ENCODE measurements around the gene HNRNPK.

Gene HNRNPK

DNA sequence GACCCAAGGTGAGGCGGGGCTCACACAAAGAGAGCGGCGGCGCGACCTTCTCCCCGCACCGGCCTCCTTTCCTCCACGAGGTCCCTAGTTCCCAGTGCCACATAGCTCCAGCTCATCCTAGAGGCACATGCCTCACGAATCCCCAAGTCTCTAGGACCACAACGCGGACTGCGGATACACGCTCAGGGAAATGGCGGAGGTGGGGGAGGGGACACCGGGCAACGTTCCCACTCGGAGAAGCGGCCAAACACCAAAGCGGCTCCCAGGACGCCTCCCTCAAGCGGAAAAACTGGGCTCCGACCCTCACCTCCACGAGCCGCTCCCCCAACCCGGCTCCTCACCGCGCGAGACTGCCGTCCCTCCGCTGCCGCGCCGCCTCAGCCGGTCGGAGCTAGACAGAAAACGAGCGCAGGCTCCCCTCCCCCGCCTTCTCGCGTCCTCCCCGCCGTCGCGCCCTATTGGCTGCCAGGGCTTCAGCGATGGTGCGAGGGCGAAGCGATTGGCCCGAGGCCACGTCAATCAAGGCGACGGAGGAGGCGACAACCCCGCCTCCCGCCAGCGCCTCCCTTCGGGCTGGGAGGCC, at the start of gene HNRNPK:
Gene HNRNPK (minus strand): TSS at position 404 of the 583 bp plus-strand sequence. CDS start 1,963 bp downstream, outside the sequence.
- DNase-seq, result peak; percentile 82

DNA sequence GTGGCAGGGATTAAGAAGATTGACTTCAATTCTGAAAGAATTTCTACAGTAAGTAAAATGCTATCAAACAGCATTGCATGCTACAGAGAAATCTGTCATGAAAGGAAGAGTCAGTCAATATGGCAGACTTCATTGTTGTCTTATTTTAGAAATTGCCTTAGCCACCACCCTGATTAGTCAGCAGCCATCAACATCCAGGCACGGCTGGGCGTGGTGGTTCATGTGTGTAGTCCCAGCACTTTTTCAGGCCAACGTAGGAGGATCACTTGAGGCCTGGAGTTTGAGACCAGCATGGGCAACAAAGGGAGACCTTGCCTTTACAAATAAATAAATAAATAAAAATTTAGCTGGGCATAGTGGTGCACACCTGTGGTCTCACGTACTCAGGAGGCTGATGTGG, 47.2 kb upstream of the HNRNPK start:
- DNase-seq, result no peak

DNA sequence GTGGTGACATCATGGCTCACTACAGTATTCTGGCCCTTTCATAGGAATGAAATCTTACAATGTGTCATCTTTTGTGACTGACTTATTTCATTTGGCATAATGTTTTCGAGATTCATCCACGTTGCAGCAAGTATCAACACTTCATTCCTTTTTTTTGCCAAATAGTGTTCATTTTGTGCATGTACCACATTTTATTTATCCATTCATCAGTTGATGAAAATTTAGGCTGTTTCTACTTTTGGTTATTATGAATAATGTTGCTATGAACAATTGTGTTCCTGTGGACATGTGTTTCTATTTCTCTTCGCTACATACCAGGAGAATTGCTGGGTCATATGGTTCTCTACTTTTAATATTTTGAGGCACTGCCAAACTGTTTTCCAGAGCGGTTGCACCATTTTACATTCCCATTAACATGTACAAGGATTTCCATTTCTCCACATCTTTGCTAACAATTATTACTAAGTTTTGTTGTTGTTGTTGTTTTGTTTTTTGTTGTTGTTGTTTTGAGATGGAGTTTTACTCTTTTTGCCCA, 44.1 kb upstream of the HNRNPK start:
- DNase-seq, result no peak

DNA sequence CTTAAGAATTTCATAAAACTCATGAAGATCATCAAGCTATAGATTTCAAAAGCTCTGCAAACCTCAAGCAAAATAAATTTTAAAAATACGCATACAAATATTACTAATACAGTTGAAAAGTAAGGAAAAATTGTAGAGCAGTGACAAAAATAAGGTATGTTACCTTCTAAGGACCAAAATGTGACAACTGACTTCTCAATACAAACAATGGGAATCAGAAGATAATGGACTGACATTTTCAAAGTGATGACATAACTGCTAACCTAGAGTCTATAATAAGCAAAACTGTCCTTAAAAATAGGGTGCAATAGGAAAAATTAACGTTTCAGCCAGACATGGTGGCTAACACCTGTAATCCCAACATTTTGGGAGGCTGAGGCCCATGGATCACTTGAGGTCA, 27.6 kb upstream of the HNRNPK start:
- no peak for DNase-seq

DNA sequence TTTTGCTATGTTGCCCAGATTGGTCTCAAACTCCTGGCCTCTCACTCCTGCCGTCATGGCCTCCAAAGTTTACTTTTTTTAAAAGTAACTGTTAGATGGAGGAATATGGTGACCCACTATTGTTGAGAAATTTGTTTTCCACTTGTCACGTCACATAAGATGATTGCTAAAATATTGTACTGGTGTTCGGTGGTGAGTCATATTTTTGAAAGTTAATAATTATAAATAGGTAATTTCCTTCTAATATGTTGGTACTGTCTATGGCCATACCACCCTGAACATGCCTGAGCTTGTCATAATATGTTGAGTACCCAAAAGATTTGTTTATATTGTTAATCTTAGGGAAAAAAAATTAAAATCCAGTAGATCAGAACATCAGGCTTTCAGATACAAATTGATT, 23.2 kb upstream of the HNRNPK start:
- no peak for DNase-seq

DNA sequence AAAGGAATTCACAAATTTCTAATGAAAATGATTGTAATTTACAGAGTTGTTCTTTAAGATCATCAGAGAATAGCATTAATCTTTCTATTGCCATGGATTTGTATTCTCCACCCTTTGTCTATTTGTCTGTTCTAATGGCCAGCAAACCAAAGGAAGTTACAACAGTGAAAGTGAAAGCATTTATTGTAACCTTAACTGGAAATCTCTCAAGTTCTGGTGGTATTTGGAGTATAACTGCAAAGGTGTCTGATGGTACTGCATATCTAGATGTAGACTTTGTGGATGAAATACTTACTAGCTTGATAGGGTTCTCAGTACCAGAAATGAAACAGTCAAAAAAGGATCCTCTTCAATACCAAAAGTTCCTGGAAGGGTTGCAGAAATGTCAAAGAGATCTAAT, 22.3 kb upstream of the HNRNPK start:
- DNase-seq, result no peak

DNA sequence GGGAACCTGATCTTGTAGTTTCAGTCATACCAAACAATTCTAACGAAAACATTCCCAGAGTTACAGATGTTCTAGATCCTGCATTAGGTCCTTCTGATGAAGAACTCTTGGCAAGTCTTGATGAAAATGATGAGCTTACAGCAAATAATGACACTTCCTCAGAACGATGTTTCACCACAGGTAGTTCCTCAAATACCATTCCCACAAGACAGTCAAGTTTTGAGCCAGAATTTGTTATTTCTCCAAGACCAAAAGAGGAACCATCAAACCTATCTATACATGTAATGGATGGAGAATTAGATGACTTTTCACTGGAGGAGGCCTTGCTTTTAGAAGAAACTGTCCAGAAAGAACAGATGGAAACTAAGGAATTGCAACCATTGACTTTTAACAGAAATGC, 21.6 kb upstream of the HNRNPK start:
- peak; percentile 70 for DNase-seq

DNA sequence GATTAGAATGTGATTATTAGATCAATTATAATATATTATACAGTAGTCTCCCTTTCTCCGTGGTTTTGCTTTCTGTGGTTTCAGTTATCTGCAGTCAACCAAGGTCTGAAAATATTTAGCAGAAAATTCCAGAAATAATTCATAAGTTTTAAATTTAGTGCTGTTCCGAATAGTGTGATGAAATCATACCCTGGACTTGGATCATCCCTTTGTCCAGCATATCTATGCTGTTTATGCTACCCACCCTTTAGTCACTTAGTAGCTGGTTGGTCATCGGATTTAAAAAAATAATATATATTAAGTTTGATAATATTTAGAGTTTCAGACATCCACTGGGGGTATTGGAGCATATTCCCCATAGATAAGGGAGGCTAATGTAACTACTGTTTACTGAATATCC, 20.2 kb upstream of the HNRNPK start:
- no peak for DNase-seq

DNA sequence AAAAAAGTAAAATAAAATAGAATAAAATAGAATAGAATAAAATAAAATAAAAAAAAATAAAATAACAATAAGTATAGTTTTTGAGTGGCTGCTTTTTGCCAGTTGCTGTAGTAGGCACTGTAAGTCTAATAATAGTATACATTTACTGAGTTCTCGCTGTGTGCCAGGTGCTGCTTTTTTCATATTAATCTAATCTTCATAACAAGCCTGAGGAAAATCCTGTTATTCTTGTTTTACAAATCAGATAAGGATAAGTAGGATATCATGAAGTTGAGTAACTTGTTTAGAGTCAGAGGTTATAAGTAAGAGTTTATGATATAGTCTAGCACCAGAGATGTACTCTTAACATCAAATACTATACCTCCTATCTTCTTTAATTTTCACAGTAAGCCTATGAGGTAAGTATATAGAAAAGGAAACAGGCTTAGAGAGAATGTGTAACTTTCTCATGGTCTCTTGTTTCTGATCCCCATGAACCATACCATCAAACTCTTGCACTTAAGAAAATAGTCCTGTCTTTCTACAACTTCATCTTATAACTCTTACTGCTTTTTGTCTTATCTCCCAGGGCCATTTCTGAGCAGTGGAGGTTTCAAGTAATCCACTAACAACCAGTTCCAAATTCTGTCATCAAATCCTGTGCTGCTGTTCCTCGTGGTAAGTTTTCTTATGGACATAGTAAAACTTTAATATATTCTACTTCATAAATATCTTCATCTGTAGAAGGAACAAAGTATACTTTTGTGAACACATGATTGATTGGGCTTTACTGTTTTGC, 19.3 kb upstream of the HNRNPK start:
- DNase-seq, result no peak

DNA sequence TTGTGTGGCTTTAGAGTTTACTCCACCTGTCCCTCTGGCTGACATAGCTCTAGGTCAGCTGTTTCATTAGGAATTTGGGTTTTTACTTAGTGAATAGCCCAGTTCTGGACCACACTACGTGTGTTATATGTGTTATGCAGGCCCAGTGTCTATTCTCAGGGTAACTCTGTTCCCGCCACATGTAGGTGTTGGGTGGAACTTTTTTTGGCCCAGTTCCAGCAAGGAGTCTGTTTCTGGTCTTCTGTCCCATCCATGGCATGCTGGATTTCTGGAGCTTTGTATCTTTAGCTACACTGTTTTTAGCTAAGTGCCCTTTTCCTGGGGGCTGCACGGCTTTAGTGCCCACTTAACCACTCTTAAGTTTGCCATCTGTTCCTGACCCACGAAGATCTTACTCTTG, 16.1 kb upstream of the HNRNPK start:
- no peak for DNase-seq

DNA sequence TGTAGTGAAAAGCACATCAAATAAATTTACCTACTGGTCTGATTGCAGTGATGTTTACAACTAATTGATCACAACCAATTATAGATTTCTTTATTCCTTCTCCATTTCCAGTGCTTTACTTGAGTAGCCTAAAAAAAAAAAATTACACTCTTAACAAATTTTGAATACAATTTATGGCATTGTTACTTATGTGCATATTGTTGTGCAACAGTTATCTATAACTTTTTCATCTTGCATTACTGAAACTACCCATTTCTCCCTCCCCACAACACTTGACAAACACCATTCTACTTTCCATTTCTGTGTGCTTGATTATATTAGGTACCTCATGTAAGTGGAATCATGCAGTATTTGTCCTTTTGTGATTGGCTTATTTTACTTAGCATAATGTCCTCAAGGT, 12.9 kb upstream of the HNRNPK start:
- DNase-seq, result no peak

DNA sequence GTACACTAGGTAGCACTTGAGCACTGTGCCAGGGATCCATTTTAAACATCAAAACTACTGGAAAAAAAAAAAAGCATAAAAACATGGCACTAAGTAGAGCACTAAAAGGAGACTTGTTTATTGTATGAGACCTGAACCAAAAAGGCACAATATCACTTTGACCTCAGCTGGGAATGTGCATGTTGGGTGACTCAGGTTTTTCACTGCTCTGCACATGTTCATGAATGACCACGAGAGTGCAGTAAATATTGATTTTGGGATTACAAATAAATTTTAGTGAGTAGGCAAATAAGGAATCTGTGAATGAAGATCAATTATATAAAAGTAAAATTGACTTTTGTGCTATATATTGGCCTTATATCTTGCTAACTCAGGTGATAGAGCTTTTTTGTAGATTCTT, 12.4 kb upstream of the HNRNPK start:
- DNase-seq, result no peak

DNA sequence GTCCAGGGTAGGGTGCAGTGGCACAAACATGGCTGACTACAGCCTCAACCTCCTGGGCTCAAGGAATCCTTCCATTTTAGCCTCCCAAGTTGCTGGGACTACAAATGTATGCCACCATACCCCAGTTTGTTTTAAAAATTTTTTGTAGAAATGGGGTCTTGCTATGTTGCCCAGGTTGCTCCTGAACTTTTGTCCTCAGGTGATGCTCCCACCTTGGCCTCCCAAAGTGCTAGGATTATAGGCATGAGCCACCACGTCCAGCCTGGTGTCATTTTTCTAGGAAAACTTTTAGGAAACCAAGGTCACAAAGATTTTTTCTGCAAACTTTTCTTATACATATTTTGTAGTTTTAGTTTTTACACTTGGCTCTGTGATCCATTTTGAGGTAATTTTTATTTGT, 11.3 kb upstream of the HNRNPK start:
- no peak for DNase-seq

DNA sequence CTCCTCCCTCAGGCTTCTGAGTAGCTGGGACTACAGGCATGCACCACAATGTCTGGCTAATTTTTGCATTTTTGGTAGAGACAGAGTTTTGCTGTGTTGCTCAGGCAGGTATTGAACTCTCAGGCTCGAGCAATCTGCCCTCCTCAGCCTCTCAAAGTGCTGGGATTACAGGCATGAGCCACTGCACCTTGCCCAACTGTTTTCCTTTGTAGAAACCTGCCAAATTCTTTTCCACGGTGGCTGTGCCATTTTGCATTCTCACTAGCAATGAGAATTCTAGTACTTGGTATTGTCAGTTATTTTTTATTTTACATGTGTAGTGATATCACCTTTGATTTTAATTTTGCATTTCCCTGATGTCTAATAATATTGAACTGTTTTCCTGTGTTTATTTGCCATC, 8.4 kb upstream of the HNRNPK start:
- DNase-seq, result no peak

DNA sequence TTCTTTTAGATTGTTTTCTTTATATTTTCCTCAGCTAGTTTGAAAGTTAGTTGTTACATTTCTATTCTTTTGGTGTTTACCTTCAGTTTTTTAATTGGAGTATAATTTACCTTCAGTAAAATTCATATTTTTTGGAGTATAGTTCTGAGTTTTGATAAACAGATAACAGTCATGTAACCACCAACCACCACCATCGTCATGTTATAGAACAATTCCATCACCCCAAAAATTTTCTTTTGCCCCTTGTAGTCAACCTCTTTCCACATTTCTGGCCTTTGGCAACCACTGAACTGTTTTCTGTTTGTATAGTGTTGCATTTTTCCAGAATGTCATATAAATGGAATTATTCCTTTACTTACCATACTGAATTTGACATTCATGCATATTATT, 7.4 kb upstream of the HNRNPK start:
- DNase-seq, result no peak

DNA sequence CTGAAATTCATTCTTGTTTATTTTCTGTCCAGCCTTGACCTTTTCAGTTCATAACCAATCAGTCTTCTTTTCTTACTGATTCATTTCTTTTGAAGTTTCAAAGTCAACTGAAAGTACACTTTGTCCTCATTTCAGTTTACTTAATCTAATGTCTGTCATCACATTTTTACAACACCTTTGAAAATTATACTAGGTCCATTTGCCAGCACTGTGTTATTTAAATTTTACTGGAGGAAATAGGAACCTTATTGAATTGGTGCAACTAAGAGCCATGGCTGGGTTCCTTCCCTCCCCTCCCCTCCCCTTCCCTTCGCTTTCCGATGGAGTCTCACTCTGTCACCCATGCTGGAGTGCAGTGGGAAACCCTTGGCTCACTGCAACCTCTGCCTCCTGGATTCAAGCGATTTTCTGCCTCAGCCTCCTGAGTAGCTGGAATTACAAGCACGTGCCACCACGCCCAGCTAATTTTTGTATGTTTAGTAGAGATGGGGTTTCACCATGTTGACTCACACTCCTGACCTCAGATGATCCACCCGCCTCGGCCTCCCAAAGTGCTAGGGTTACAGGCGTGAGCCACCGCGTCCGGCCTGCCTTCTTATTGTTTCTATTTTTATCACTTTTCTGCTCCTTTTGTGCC, 6.9 kb upstream of the HNRNPK start:
- DNase-seq, result no peak

DNA sequence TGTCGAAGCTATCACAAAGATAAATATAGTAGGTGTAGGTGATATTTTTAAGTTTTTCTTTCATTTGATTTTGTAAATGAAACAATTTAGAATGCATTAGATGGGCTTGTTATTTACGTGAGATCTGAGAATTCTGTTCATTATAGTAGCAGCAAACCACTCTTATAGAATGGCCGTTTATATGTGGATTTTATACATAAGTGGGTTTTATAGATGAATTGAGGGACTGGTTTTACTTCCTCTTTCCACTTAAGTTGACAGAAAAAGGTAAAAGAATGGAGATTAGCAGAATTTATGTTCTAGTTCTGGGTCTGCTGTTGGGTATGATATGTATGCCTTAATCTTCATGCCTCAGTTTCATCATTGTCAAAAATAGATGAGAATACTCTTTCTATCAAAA, 6.2 kb upstream of the HNRNPK start:
- peak; percentile 8 for DNase-seq

DNA sequence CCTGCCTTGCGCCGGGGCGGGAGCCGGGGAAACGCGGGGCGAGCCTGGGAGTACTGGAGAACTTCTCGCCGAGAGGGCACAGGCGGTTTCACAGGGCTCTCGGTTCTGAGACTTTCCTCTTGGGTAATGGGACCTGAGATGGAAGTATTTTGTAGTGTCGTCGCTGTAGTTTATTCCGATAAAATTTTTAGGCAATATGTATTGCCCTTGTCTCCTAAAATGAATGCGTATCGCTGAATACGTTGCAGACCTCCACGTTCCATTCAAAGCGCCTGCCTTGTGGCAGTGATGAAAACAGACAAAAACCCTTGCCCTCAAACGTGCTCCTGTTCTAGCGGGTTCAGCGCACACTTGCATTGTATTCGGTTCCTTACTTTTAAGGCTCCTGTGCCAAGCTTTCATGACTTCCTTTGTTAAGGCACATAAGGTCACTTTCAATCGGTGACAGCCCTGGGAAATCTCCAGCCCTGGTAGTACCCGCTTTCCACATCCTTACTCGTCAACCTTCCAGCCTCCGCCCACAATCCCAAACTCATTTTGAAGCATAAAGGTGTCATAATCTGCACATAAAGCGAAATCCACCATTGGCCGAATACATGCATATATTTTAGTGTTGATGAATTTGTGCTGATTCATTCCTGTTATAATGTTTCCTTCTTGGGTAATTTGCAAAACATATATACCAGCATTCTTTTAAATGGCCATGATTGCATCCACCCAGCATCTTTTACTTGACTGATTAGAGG, 1.3 kb upstream of the HNRNPK start:
- peak; percentile 15 for DNase-seq

DNA sequence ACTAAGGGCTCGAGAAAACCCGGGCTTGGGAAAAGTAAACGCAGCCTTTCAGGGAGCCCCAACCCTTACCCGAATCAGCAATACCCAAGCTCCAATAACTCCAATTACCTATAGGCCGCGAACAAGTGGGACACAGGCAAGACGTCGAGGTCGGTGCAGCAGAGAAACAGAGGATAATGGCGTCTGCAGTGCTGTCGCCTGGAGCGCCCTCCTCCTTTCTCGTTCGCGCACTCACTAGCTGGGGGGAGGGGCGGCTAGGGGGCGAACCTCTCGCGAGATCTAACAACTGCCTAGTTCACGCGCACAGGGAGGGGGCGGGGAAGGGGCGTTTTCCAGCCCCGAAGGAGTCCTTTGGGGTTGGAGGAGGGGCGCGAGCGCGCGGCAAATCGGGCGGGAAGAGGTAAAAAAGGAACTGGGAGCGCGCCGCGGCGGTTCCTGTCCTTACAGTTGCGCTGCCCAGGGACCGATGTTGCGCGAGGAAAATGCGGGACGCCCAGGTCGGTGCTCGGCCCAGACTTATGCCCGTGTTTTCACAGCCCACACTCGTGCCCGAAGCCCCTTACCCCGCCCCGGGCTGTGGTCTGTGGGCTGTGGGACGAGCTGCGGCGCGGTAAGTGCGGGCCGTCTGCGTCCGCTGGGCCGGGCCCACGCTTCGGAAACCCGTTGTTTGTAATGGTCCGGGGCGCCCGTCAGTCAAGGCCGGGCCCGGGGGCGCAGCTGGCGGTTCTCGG, 545 bp upstream of the HNRNPK start, which contains the start of gene RMI1:
Gene RMI1 (plus strand): TSS at position 411 of the 731 bp plus-strand sequence. CDS start 20,182 bp downstream, outside the sequence.
- peak; percentile 87 for DNase-seq

DNA sequence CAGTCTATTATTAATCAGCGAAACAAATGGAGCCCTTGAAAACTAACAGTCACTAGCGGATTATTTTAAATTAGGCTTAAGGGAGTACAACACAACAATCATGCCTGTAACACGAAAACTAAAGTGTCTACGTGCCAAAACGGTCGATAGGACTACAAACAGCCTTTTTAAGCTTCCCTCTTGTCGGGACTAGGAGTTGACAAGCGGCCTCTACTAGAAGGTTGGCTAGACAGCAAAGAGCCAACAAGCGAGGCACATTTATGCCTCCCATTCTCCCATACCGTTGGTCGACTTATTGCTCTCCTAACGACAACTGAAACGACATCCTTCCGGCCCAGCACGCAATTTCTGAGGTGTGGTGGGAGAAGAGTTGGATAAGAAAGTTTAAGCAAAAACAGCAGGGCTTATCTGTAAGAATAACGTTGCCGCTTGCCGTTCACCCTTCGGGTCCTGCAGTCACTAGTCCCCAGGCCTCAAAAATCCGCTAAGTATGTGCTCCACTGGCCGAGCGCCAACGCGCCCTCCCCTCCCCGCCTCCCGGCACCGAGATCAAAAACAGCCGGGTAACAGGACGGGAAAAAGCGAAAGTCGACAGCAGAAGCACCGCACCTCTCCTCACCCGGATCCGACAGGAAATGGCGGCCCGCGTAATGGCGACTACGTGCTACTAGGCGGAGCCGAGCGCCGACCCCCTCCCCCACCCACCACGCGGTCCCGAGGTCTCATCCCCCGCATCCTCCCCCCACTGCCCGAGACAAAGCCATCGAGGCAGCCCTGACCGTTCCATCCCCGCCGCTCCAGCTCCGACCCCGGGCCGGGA, 813 bp downstream of the HNRNPK start:
- peak; percentile 37 for DNase-seq

DNA sequence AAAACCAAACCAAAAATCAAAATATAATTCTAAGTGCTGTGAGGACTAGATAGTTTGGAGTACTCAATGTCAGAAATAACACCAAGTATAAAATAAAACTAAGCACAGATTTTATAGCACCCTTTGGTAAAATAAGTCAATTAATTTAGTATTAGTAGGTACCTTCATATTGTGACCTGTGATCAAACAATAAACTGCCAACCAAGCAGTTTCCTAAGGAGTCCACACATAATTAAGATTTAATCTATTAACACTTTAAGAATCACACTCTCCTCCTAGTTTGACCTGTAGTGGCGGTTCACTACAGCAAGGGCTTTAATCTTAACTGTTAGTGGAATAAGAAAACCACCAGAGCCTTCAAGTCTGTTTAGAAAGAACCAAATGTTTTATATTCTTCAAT, 2.8 kb downstream of the HNRNPK start:
- DNase-seq, result no peak

DNA sequence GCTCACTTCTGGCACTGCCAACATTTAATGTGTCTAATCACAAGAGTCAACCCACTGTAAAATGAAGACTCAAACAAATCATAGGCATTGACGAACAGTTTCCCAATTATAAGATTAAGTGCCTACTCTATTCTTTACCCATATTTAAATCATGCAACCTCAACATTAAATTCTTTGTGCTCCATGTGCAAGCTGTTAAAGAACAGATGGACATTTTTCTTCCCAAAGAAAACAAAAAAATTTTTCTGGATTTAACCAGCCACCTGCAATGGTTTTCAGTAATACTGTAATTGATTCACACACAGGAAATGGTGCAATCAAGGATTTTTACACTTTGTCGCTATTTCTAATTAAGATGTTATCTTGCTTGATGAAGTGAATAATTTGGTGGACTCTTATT, 3.6 kb downstream of the HNRNPK start:
- no peak for DNase-seq

All from GF-D8 (cell line).